Thymus (tissue), 11 donors: Measurements from ENCODE around the gene PAGR1. TPM values are rescaled to one million over a fixed set of nuclear protein-coding genes. Genes with fewer than 3 reads are reported as not detected.
"Not testable (repeated sequence)": the region's sequence is repeated elsewhere in the genome, so short reads cannot be mapped to it uniquely, and the experiment has no call there.

Experiments used
- DNase-seq, 9 donors: peaks; one replicate each; pipeline ENCODE4 v3.0.0-alpha.2; 2013; ENCODE audit warnings: low spot score in 9 of 9, low read depth in 6 of 9, missing footprints in 1 of 9
- H3K27ac ChIP-seq, 2 donors: one replicate each; pipeline ENCODE4 v1.5.1; 2013; ENCODE audit warnings: control low read depth in 1 of 2, low read depth in 1 of 2, low read length in 1 of 2, mild to moderate bottlenecking in 1 of 2, moderate library complexity in 1 of 2
- H3K27me3 ChIP-seq, 2 donors: one replicate each; pipeline ENCODE4 v1.5.1; 2013; ENCODE audit warnings: low read length in 1 of 2; ENCODE audit not compliant: control insufficient read depth in 2 of 2, insufficient read depth in 1 of 2
- H3K36me3 ChIP-seq, 2 donors: one replicate each; pipeline ENCODE4 v1.5.1; 2013; ENCODE audit warnings: low read length in 1 of 2, mild to moderate bottlenecking in 1 of 2, moderate library complexity in 1 of 2; ENCODE audit not compliant: control insufficient read depth in 2 of 2, insufficient read depth in 2 of 2
- H3K4me1 ChIP-seq, 2 donors: one replicate each; pipeline ENCODE4 v1.5.1; 2013; ENCODE audit warnings: low read length in 2 of 2; ENCODE audit not compliant: control insufficient read depth in 2 of 2, insufficient read depth in 2 of 2
- H3K4me3 ChIP-seq, 2 donors: one replicate each; pipeline ENCODE4 v1.5.1; 2013; ENCODE audit warnings: low read length in 2 of 2, control low read depth in 1 of 2, mild to moderate bottlenecking in 1 of 2
- H3K9me3 ChIP-seq, 2 donors: one replicate each; pipeline ENCODE4 v1.5.1; 2013; ENCODE audit warnings: low read length in 1 of 2, mild to moderate bottlenecking in 1 of 2; ENCODE audit not compliant: control insufficient read depth in 2 of 2, insufficient read depth in 1 of 2
- WGBS: extraction: QIAGEN DNeasy Blood & Tissue Kit; methylation state at CpG from one replicate; pipeline ENCODE4 v1.1.7; 2013; 5-methylcytosine and 5-hydroxymethylcytosine counted together
- polyA plus RNA-seq: library from polyadenylated mRNA; stranded (reverse); fragments of 200-250 nt; gene quantifications from one replicate; pipeline ENCODE4 v1.2.3, GENCODE V29; 2013
- total RNA-seq: library from RNA; stranded (reverse); fragments of 120-200 nt; gene quantifications from one replicate; pipeline ENCODE4 v1.2.4, GENCODE V29; 2013
- donor health status: healthy.

PAGR1 gene
- total and polyA plus RNA-seq, 2 donors: 36.0 to 44.4 TPM

DNA sequence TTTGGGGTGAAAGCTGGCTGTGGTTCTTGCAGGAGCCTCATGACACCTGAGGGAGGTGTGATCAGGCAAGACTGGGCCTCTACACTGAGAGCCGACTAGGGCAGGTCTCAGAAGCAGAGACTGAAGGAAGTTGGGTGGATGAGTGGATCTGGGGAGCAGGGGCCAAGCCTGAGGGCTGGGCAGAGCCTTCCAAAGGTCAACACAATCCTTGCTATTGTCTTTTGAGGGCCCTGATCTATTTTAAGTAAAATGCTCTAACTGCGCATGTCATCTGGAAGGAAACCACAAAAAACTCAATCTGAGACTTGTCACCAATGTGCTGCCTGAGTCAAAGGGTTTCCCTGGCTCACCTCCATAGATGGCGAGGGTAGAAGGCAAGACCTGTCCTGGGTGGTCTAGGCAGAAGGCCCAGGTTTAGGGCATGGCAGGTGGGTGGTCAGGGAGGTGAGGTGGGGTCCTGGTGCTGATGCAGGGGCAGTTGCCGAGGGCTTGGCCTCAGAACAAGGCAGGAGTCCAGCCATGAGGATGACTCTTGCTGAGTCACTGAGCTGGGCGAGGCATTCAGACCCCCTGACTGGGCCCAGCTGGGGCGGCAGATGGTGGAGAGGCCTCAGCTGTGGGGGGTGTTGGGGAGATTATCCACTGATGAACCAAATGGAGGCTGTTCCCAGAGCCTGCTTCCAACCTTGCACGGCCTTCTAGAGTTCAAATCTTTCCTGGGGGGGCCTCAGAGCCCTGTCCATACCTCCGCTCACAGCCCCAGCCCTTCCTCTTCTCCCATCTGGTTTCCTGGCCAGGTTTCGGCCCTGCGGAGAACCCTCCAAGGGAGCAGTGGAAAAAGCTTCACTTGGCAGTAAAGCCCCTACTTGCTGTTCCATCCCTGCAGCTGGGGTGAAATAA is 9.4 kb downstream of the PAGR1 start:
- peak in 2 of 9 donors; percentile 45 to 79 for DNase-seq
- H3K36me3 ChIP-seq: peaks cover 10 to 15% of the 10 kb centered on the region in 2 donors
- no peaks in the 10 kb centered on the region for H3K27me3 ChIP-seq
- H3K9me3 ChIP-seq: no peaks in the 10 kb centered on the region
- H3K4me1 ChIP-seq: peaks cover 43 to 73% of the 10 kb centered on the region in 2 donors
- H3K27ac ChIP-seq: peak overlapping the region; percentile 52 to 58
- 68% methylated on average over 10 of the region's 10 CpGs for WGBS
- H3K4me3 ChIP-seq: no peak overlapping the region

DNA sequence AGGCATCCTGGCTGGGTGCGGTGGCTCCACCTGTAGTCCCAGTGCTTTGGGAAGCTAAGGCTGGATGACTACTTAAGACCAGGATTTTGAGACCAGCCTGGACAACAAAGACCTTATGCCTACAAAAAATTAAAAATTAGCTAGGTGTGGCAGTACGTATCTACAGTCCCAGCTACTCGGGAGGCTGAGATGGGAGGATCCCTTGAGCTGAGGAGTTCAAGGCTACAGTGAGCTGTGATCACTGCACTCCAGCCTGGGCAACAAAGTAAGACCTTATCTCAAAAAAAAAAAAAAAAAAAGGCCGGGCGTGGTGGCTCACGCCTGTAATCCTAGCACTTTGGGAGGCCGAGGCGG is 10.4 kb downstream of the PAGR1 start:
- peaks cover 13 to 16% of the 10 kb centered on the region in 2 donors for H3K36me3 ChIP-seq
- WGBS: 96% methylated on average over 5 of the region's 8 CpGs
- no peak for DNase-seq
- no peak overlapping the region for H3K4me3 ChIP-seq
- peaks cover 37 to 64% of the 10 kb centered on the region in 2 donors for H3K4me1 ChIP-seq
- H3K27ac ChIP-seq: peak overlapping the region in 1 of 2 donors; percentile 31
- H3K27me3 ChIP-seq: no peaks in the 10 kb centered on the region
- H3K9me3 ChIP-seq: no peaks in the 10 kb centered on the region

DNA sequence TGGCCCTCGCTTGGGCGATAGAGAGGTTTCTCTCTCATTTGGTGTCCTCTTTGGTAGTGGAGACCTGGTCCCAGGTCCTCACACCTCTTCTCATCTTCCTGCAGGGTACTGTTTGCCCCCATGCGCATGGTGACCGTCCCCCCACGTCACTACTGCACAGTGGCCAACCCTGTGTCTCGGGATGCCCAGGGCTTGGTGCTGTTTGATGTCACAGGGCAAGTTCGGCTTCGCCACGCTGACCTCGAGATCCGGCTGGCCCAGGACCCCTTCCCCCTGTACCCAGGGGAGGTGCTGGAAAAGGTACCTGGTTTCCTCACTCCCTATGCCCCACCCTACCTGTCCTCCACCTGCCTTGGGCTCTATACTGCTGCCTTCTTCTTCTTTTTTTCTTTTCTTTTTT is 14.8 kb downstream of the PAGR1 start:
- WGBS: 99% methylated on average over 11 of the region's 11 CpGs
- Histone ChIP-seq H3K9me3 (peaks cover 0 to 8% of the 10 kb centered on the region in 2 donors), H3K4me1 (peaks cover 18 to 33% of the 10 kb centered on the region in 2 donors), H3K27ac (no peak overlapping the region), H3K36me3 (peaks cover 18 to 32% of the 10 kb centered on the region in 2 donors), H3K27me3 (no peaks in the 10 kb centered on the region), H3K4me3 (no peak overlapping the region)
- DNase-seq: no peak

DNA sequence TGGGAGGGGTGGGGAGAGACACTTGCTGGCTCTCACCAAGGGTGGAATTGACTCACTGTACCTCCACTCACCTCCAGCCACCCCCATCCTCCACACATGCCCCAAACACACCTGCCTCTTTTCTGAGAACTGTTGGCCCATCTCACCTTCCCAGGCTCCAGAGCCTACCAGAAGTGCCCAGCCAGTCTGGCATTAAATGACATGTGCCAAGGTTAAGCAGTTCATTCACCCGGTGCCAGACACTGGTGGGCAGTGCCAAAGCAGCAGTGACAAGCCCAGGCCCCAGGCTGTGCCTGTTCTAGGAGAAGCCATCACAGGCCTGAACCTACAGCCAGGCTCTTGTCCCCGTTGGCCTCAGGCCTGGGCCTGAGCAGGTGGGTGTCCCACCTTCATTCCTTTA is 15.5 kb downstream of the PAGR1 start:
- no peak for DNase-seq
- WGBS: 94% methylated on average over 2 of the region's 2 CpGs

DNA sequence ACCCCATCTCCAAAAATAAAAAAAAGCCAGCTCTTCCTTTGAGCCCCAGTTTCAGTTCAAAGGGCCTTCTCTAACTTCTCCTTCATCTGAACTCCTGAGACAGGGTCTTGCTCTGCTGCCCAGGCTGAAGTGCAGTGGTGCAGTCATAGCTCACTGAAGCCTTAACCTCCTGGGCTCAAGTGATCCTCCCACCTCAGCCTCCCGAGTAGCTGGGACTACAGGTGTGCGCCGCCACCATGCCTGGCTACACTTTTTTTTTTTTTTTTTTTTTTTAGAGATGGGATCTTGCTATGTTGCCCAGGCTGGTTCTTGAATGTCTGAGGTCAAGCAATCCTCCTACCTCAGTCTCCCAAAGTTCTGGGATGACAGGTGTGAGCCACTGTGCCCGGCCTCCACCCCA is 17.3 kb downstream of the PAGR1 start:
- peaks cover 26 to 41% of the 10 kb centered on the region in 2 donors for H3K36me3 ChIP-seq
- 99% methylated on average over 4 of the region's 4 CpGs for WGBS
- DNase-seq: not testable (repeated sequence)

More for the DNA sequence above, 15.5 kb downstream of the PAGR1 start:
- no peak overlapping the region for H3K27ac ChIP-seq
- peaks cover 11 to 25% of the 10 kb centered on the region in 2 donors for H3K4me1 ChIP-seq
- no peaks in the 10 kb centered on the region for H3K27me3 ChIP-seq
- H3K4me3 ChIP-seq: no peak overlapping the region
- H3K36me3 ChIP-seq: peaks cover 19 to 34% of the 10 kb centered on the region in 2 donors
- peaks cover 0 to 8% of the 10 kb centered on the region in 2 donors for H3K9me3 ChIP-seq

DNA sequence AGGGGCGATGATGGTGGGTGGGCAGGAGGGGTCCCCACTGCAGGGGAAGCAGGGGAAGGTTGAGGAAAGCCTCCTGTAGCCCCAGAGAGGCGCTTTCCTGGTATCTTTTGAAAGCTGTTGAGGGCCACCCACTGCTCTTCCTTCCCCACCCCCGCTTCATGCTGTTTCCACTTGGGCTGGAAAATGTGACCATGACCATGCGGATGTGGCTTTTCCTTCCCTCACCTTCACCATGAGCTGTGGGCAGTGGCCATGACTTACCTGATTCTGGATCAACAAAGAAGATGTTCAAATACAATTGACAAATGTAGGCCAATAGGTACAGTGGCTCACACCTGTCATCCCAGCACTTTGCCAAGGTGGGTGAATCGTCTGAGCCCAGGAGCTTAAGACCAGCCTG is 18.1 kb downstream of the PAGR1 start:
- H3K27ac ChIP-seq: no peak overlapping the region
- no peak for DNase-seq
- H3K36me3 ChIP-seq: peaks cover 27 to 43% of the 10 kb centered on the region in 2 donors
- H3K4me3 ChIP-seq: no peak overlapping the region
- 99% methylated on average over 5 of the region's 5 CpGs for WGBS
- H3K4me1 ChIP-seq: no peaks in the 10 kb centered on the region
- H3K9me3 ChIP-seq: peaks cover 0 to 8% of the 10 kb centered on the region in 2 donors
- H3K27me3 ChIP-seq: no peaks in the 10 kb centered on the region

More for the DNA sequence above, 17.3 kb downstream of the PAGR1 start:
- H3K9me3 ChIP-seq, H3K27me3 ChIP-seq, H3K4me1 ChIP-seq, H3K4me3 ChIP-seq, H3K27ac ChIP-seq: not testable (repeated sequence)

DNA sequence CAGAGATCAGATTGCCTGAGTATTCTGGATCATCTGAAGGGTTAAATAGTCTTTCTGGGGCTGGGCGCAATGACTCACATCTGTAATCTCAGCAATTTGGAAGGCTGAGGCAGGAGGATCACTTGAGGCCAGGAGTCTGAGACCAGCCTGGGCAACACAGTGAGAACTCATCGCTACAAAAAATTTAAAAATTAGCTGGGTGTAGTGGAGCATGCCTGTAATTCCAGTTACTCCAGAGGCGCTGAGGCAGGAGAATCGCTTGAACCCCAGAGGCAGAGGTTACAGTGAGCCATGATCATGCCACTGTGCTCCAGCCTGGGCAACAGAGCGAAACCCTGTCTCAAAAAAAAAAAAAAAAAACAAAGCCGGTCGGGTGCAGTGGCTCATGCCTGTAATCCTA is 20.0 kb downstream of the PAGR1 start:
- H3K27me3 ChIP-seq: no peaks in the 10 kb centered on the region
- no peaks in the 10 kb centered on the region for H3K4me1 ChIP-seq
- H3K9me3 ChIP-seq: peaks cover 0 to 8% of the 10 kb centered on the region in 2 donors
- WGBS: 99% methylated on average over 7 of the region's 7 CpGs
- no peak overlapping the region for H3K27ac ChIP-seq
- no peak overlapping the region for H3K4me3 ChIP-seq
- H3K36me3 ChIP-seq: peaks cover 28 to 44% of the 10 kb centered on the region in 2 donors
- no peak for DNase-seq

DNA sequence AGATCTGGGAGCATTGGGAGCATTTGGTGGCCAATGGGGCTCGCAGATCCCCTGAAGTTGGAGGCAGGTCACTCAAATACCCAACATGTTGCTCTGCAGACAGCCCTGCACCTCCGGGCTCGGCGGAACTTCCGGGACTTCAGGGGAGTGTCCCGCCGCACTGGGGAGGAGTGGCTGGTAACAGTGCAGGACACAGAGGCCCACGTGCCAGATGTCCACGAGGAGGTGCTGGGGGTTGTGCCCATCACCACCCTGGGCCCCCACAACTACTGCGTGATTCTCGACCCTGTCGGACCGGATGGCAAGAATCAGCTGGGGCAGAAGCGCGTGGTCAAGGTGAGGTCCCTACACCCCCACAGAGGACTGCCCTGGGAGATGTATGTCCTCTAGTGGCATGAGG is 20.7 kb downstream of the PAGR1 start:
- peaks cover 25 to 40% of the 10 kb centered on the region in 2 donors for H3K36me3 ChIP-seq
- H3K4me3 ChIP-seq: no peak overlapping the region
- no peak overlapping the region for H3K27ac ChIP-seq
- WGBS: 96% methylated on average over 15 of the region's 15 CpGs
- no peaks in the 10 kb centered on the region for H3K4me1 ChIP-seq
- H3K27me3 ChIP-seq: no peaks in the 10 kb centered on the region
- peaks cover 0 to 8% of the 10 kb centered on the region in 2 donors for H3K9me3 ChIP-seq
- no peak for DNase-seq

DNA sequence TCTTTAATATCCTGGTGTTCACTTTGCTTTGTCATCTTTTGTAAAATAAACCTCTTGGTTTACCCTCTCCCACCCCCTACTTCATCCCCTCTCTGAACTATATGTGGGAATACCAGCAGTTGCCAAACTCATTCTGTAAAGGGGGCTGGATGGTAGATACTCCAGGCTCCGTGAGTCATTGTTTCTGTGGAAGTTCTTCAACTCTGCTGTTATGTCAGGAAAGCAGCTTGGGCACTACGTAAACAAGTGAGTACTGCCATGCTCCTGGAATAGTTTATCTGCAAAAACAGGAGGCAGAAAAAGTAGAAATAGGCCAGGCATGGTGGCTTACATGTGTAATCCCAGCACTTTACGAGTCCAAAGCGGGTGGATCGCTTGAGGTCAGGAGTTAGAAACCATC is 21.9 kb downstream of the PAGR1 start:
- 98% methylated on average over 5 of the region's 5 CpGs for WGBS
- Histone ChIP-seq H3K36me3 (peaks cover 25 to 46% of the 10 kb centered on the region in 2 donors), H3K27ac (no peak overlapping the region), H3K4me1 (no peaks in the 10 kb centered on the region), H3K4me3 (no peak overlapping the region), H3K9me3 (peaks cover 0 to 8% of the 10 kb centered on the region in 2 donors), H3K27me3 (no peaks in the 10 kb centered on the region)
- DNase-seq: no peak
